MM.1S (cell line): ENCODE results near the gene STOX2.

Experiments
- DNase-seq: peaks from one replicate; pipeline ENCODE4 v3.0.0-alpha.2; 2015
- H2AFZ ChIP-seq: fragments of 300-600 bp; sonication (generic); 2 replicates; pipeline ENCODE4 v1.6.0; 2016; ENCODE audit warnings: antibody characterized with exemption, low read length
- H3F3A ChIP-seq: fragments of 300-600 bp; sonication (generic); 2 replicates; pipeline ENCODE4 v1.6.1; 2016; ENCODE audit warnings: mild to moderate bottlenecking, antibody characterized with exemption, low read length, moderate library complexity, mixed read lengths; ENCODE audit not compliant: insufficient read depth
- H3K27ac ChIP-seq: fragments of 300-600 bp; sonication (generic); 2 replicates; pipeline ENCODE4 v1.5.1; 2016; ENCODE audit warnings: mild to moderate bottlenecking, low read length
- H3K27me3 ChIP-seq: fragments of 300-600 bp; sonication (generic); replicated peaks from 2 replicates; pipeline ENCODE4 v1.6.0; 2016; ENCODE audit warnings: low read length; ENCODE audit not compliant: insufficient read depth
- H3K36me3 ChIP-seq: fragments of 300-600 bp; sonication (generic); replicated peaks from 2 replicates; pipeline ENCODE4 v1.6.1; 2016; ENCODE audit warnings: mild to moderate bottlenecking, low read length, mixed read lengths; ENCODE audit not compliant: insufficient read depth
- H3K4me1 ChIP-seq: fragments of 300-600 bp; sonication (generic); 2 replicates; pipeline ENCODE4 v1.6.1; 2016; ENCODE audit warnings: low read length, mixed read lengths
- H3K4me2 ChIP-seq: fragments of 300-600 bp; sonication (generic); 2 replicates; pipeline ENCODE4 v1.6.0; 2016; ENCODE audit warnings: low read depth, low read length
- H3K4me3 ChIP-seq: fragments of 300-600 bp; sonication (generic); 2 replicates; pipeline ENCODE4 v1.5.1; 2016; ENCODE audit warnings: low read length, mixed read lengths
- H3K79me2 ChIP-seq: fragments of 300-600 bp; sonication (generic); 2 replicates; pipeline ENCODE4 v1.6.1; 2016; ENCODE audit warnings: mixed run types, low read length, mixed read lengths
- H3K9ac ChIP-seq: fragments of 300-600 bp; sonication (generic); 2 replicates; pipeline ENCODE4 v1.6.1; 2016; ENCODE audit warnings: low read length, mixed read lengths
- H3K9me2 ChIP-seq: fragments of 300-600 bp; sonication (generic); replicated peaks from 2 replicates; pipeline ENCODE4 v1.6.1; 2016; ENCODE audit warnings: mild to moderate bottlenecking, low read length, mixed read lengths; ENCODE audit not compliant: insufficient read depth
- H3K9me3 ChIP-seq: fragments of 300-600 bp; sonication (generic); replicated peaks from 2 replicates; pipeline ENCODE4 v1.6.1; 2016; ENCODE audit warnings: mild to moderate bottlenecking, low read length, mixed read lengths; ENCODE audit not compliant: insufficient read depth
- H4K20me1 ChIP-seq: fragments of 300-600 bp; sonication (generic); 2 replicates; pipeline ENCODE4 v1.6.1; 2016; ENCODE audit warnings: mild to moderate bottlenecking, low read length, moderate library complexity, mixed read lengths; ENCODE audit not compliant: insufficient read depth
- EZH2 ChIP-seq: fragments of 300-600 bp; sonication (generic); optimal IDR thresholded peaks from 2 replicates; pipeline ENCODE3; 2017; ENCODE audit warnings: low read depth, mild to moderate bottlenecking, antibody characterized with exemption, low read length, mixed read lengths
- EZH2phosphoT487 ChIP-seq: fragments of 300-600 bp; sonication (generic); IDR thresholded peaks from 2 replicates; pipeline ENCODE4 v1.6.1; 2018; ENCODE audit warnings: antibody characterized with exemption, low read length
- TF ChIP-seq, protein P1 (sequence below): fragments of 300-600 bp; sonication (generic); IDR thresholded peaks from 2 replicates; pipeline ENCODE4 v1.5.1; 2016; ENCODE audit warnings: antibody characterized with exemption, low read length, mixed read lengths

Gene STOX2

DNA sequence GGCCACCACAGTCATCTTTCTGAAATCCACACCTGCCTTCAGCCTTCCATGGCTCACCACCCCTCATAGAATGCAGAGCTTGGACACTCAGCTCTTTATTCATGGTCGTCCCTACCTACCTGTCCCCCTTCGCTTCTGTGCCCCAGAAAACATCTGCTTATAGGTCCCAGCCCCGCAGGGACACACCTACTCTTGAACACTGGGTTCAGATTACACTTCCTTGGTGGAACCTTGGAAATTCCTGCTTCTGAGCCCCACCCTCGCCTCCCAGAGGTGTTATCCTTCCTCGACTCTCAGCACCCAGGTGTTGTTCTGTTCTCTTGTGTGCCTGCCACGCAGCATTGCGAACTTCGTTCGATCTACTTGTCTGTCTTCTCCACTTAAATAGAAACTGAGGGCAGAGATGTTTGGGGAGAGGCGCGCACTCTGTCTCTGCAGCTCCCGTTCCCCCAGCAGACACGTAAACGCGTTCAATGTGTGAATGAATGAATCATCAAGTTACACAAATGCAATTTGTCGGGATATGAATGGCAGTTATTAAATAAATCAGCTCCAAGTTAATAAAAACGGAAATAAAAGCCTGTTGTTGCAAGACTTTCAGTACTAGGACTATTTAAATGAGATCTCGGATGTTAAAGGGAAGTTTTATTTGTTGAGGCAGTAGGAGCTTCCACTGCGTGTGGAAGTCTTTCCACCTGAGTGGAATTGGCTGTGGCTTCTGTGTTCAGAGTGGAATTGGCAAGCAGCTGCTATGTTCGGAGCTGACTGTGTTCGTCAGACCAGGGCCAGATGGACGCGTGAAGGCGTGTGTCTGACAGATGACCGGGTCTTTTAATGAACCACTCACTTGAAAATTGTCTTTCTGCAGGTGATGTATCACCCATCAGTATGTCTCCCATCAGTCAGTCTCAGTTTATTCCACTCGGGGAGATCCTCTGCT lies 95.6 kb downstream of the STOX2 start:
- no peaks in the 10 kb centered on the region for H3K9me3 ChIP-seq
- TF ChIP-seq, protein P1, sequence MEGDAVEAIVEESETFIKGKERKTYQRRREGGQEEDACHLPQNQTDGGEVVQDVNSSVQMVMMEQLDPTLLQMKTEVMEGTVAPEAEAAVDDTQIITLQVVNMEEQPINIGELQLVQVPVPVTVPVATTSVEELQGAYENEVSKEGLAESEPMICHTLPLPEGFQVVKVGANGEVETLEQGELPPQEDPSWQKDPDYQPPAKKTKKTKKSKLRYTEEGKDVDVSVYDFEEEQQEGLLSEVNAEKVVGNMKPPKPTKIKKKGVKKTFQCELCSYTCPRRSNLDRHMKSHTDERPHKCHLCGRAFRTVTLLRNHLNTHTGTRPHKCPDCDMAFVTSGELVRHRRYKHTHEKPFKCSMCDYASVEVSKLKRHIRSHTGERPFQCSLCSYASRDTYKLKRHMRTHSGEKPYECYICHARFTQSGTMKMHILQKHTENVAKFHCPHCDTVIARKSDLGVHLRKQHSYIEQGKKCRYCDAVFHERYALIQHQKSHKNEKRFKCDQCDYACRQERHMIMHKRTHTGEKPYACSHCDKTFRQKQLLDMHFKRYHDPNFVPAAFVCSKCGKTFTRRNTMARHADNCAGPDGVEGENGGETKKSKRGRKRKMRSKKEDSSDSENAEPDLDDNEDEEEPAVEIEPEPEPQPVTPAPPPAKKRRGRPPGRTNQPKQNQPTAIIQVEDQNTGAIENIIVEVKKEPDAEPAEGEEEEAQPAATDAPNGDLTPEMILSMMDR = no peak
- no peak for TF ChIP-seq EZH2
- no peak for TF ChIP-seq EZH2phosphoT487
- no peaks in the 10 kb centered on the region for H3K4me1 ChIP-seq
- no peaks in the 10 kb centered on the region for H3F3A ChIP-seq
- no peak overlapping the region for H3K4me3 ChIP-seq
- H3K4me2 ChIP-seq = no peak overlapping the region
- no peak overlapping the region for H3K27ac ChIP-seq
- H2AFZ ChIP-seq = 0 out of 2 replicates have a peak overlapping the region, but pooled peaks have one; percentile 14
- no peak overlapping the region for H3K9ac ChIP-seq
- no peaks in the 10 kb centered on the region for H3K36me3 ChIP-seq
- no peaks in the 10 kb centered on the region for H3K79me2 ChIP-seq
- H3K9me2 ChIP-seq = no peaks in the 10 kb centered on the region
- H4K20me1 ChIP-seq = no peaks in the 10 kb centered on the region
- DNase-seq = no peak
- H3K27me3 ChIP-seq = no peaks in the 10 kb centered on the region

DNA sequence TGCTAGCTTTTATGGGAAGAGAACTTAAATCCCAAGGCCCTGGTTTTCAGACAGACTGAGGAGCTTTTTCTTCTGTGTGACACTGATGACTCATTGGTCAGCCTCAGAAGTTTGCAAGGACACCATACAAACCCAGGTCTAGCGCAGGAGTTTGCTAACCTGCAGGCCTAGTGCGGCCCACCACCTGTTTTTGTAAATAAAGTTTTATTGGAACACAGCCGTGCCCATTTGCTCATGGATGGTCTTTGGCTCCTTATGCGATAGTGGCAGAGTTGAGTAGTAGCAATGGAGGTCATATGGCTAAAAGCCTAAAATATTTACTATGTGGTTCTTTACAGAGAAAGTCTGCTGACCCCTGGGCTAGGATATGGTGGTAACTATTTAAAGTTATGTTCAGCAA lies 98.3 kb downstream of the STOX2 start:
- Histone ChIP-seq H3K36me3 (no peaks in the 10 kb centered on the region), H3F3A (no peaks in the 10 kb centered on the region), H3K4me1 (no peaks in the 10 kb centered on the region), H3K9me3 (no peaks in the 10 kb centered on the region), H3K27ac (no peak overlapping the region), H2AFZ (no peak overlapping the region), H3K79me2 (no peaks in the 10 kb centered on the region), H3K27me3 (no peaks in the 10 kb centered on the region), H4K20me1 (no peaks in the 10 kb centered on the region), H3K4me2 (no peak overlapping the region), H3K9ac (no peak overlapping the region), H3K9me2 (no peaks in the 10 kb centered on the region), H3K4me3 (no peak overlapping the region)
- TF ChIP-seq, protein P1 = no peak
- no peak for TF ChIP-seq EZH2phosphoT487
- no peak for DNase-seq

DNA sequence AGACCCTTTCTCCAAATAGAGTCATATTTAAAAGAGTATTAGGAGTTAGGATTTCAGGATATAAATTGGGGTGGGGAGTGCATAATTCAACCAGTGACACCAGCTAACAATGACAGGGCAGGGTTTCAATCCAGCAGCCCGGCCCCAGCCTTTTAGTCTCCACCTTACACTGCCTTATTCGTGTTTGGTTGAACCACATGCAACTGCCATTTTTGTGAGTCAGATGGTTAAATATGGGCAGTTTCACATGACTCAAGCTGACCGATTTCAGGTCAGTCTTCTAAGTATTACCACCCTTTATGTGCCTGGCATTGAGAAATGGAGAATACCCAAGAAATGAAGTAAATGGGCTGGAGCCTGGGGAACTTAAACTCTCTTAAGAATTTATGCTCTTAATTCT lies 102.8 kb downstream of the STOX2 start:
- H3K79me2 ChIP-seq = no peaks in the 10 kb centered on the region
- H3K4me1 ChIP-seq = no peaks in the 10 kb centered on the region
- no peaks in the 10 kb centered on the region for H3K9me3 ChIP-seq
- no peaks in the 10 kb centered on the region for H3K9me2 ChIP-seq
- no peak for TF ChIP-seq EZH2
- no peak for TF ChIP-seq EZH2phosphoT487
- H3F3A ChIP-seq = no peaks in the 10 kb centered on the region
- no peaks in the 10 kb centered on the region for H4K20me1 ChIP-seq
- no peak overlapping the region for H3K4me3 ChIP-seq
- DNase-seq = no peak
- no peak overlapping the region for H2AFZ ChIP-seq
- no peaks in the 10 kb centered on the region for H3K27me3 ChIP-seq
- H3K27ac ChIP-seq = no peak overlapping the region
- H3K36me3 ChIP-seq = no peaks in the 10 kb centered on the region
- no peak overlapping the region for H3K9ac ChIP-seq
- H3K4me2 ChIP-seq = no peak overlapping the region

DNA sequence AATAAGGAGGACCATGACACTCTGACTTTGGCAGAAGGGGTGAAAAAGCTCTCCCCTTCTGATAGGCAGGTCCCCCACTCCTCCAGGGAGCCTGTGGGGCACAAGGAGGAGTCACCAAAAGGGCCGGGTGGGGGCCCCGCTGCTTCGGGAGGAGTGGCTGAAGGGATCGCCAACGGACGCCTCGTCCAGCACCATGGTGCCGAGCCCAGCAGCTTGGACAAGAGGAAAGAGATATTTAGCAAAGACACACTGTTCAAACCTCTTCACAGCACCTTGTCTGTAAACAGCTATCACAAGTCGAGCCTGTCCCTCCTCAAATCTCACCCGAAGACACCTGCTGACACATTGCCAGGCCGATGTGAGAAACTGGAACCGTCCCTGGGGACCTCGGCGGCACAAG lies 105.6 kb downstream of the STOX2 start:
- Histone ChIP-seq H3K27me3 (no peaks in the 10 kb centered on the region), H3K4me3 (no peak overlapping the region), H3F3A (no peaks in the 10 kb centered on the region), H3K4me1 (no peaks in the 10 kb centered on the region), H2AFZ (no peak overlapping the region), H3K27ac (no peak overlapping the region), H4K20me1 (no peaks in the 10 kb centered on the region), H3K36me3 (no peaks in the 10 kb centered on the region), H3K4me2 (no peak overlapping the region), H3K9ac (no peak overlapping the region), H3K79me2 (no peaks in the 10 kb centered on the region), H3K9me2 (no peaks in the 10 kb centered on the region), H3K9me3 (no peaks in the 10 kb centered on the region)
- TF ChIP-seq, protein P1 = no peak
- TF ChIP-seq EZH2 = no peak
- no peak for TF ChIP-seq EZH2phosphoT487
- no peak for DNase-seq
